Fibroblast of peridontal ligament (primary cell): ENCODE measurements around the gene SLC41A1.

ENCODE experiments used
- DNase-seq: peaks from one replicate; pipeline ENCODE4 v3.0.0-alpha.2; 2010; ENCODE audit errors: extremely low read depth

SLC41A1 gene

GRCh38 chr1:205787287-205787916, 25.6 kb downstream of the SLC41A1 start:
- no peak for DNase-seq

- no peak for DNase-seq
Measured at GRCh38 chr1:205786601-205787000, 26.4 kb downstream of the SLC41A1 start.

DNA sequence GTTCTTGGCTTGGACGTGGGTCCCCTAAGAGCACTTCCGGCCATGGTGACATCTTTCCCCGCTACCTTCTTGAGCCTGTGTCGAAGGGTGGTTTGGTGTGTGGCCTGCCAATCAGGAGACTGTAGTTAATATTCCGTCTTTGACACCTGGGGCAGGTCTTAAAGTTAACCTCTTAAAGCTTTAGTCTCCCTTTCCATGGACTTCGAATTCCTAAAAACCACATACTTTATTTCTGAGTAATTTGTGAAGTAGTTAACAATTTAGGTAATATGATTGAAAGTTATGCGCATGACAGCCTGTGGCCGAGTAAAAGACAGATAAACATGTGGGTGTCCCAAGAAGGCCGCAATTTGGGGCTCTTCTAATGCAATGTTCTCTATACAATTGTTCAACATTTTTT, 27.6 kb downstream of the SLC41A1 start:
- DNase-seq: no peak

- no peak for DNase-seq
Measured at GRCh38 chr1:205783904-205784303, 29.1 kb downstream of the SLC41A1 start.

GRCh38 chr1:205783433-205783795, 29.6 kb downstream of the SLC41A1 start:
- no peak for DNase-seq

- DNase-seq: no peak
Measured at GRCh38 chr1:205782627-205783432, 30.2 kb downstream of the SLC41A1 start.

- DNase-seq: no peak
Measured at GRCh38 chr1:205780335-205780734, 32.7 kb downstream of the SLC41A1 start.

- no peak for DNase-seq
Measured at GRCh38 chr1:205777994-205778393, 35.0 kb downstream of the SLC41A1 start.

DNA sequence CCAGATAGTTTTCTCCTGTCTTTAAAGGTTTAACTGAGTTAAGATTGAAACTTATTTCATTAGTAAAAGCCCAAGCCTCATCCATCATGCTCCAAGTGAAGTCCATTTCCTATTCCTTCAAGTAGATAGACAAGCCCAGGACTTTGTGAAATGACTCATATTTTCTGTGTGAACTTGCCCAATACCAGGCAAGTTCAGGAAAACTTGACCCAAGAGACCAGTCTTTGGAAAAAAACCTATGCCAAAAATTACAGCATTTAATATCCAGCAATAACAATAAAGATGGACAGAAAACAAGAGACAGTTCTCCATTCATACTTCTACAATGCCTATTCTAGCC, 37.3 kb downstream of the SLC41A1 start:
- peak; percentile 89 for DNase-seq

DNA sequence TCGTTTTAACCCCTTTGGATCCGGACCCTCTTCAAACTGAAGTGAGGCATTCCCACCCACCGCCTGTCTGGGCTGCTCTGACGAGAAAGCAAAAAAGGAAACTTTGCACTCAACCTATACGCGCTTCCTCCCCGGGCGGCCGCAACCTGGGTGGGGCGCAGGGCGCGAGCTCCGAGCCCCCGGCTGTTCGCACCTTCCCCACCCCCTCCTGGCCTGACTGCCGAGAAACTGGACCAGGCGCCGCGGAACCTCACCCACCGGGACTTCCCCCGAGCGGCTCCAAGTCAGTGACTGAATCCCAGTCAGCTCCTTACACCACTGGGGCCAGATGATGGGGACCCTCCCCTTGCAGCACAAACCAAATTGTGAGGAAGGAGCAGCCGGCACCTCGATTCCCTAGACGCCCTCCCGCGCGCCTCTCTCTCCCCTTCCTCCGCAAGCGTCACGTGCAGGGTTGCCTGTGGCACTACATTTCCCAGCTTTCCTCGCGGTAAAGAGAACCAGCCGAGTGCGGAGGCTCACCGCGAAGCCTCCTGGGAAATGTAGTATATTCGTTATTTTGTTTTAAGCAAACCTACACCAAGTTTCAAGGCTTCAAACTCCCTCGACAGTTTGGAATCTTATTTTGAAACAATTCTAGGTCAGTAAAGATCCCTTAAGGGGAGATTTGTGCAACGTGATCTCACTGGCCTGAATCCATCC, 37.8 kb downstream of the SLC41A1 start, which contains the start of gene RAB29:
RAB29 (minus strand) TSS at position 468 of the 702 bp plus-strand sequence. CDS start 526 bp downstream, outside the sequence.
- DNase-seq: peak; percentile 89

DNA sequence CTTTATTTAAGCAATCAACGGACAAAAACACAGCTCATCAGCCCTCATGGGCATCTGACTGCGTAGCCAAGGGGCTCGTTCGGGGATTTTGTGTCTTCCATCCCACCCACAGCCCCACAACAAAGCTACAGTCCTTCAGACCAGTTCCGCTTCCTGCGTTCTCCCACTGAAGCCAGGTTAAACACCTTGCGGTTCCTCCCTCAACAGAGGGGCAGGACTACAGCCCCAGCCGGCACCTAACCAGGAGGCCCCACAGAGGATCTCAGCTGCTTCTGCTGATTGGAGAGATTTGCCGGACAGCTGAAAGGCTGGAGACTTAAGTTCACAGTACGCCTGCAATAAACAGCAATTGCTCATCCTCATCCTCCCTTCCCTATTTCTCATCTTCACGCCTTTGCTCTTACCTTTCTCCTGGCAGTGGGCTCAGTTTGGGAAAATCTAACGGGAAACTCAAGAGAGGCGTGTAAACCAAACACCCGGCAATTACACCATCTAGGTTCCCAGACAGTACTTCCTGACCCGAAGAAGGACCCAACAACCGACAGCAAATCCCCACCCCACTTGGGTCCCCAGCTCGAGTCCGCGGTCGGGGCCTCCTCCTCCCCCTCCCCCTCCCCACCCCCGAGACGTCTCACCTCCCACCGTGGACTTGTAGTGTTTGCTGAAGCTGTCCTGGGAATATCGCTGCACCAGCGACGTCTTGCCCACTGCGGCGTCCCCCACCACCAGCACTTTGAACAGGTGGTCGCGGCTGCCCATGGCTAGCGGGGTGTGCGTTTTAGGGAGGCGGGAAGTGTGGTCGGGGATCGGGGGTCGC, 38.6 kb downstream of the SLC41A1 start:
- DNase-seq: no peak

GRCh38 chr1:205772607-205773032, 40.4 kb downstream of the SLC41A1 start:
- peak; percentile 25 for DNase-seq

DNA sequence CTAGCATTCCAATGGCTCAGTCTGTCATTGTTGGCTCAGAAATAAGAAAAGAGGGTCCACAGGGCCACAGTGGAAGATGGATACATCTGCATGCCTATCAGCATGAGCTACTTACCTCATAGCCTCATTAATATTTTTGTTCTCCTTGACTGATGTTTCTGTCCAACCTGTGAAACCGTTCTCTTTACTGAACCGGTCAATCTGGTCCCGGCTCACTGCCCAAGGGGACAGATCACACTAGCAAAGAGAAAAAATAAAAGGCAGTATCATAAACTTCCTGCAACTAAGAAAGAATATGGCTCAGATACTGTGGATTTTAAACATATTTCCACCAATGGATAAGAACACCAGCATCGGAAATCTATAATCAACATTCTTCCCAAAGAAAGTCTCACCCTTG, 42.4 kb downstream of the SLC41A1 start:
- DNase-seq: no peak

GRCh38 chr1:205769641-205770365, 43.2 kb downstream of the SLC41A1 start:
- DNase-seq: peak; percentile 80

GRCh38 chr1:205767248-205767647, 45.8 kb downstream of the SLC41A1 start:
- DNase-seq: no peak

GRCh38 chr1:205766570-205766969, 46.4 kb downstream of the SLC41A1 start:
- DNase-seq: no peak

DNA sequence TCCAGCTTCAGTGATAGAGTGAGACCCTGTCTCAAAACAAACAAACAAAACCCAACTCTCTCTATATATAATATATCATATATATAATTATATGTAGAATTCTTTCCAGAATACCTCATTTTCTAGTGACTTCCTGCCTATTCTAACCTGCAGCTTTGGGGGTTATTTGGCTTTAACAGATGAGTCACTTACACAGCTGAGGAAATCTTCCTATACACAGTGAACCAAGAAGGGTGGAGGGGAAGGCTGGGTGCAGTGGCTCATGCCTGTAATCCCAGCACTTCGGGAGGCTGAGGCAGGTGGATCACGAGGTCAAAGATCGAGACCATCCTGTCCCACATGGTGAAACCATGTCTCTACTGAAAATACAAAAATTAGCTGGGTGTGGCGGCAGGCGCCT, 47.0 kb downstream of the SLC41A1 start:
- no peak for DNase-seq

GRCh38 chr1:205764578-205764977, 48.4 kb downstream of the SLC41A1 start:
- no peak for DNase-seq

DNA sequence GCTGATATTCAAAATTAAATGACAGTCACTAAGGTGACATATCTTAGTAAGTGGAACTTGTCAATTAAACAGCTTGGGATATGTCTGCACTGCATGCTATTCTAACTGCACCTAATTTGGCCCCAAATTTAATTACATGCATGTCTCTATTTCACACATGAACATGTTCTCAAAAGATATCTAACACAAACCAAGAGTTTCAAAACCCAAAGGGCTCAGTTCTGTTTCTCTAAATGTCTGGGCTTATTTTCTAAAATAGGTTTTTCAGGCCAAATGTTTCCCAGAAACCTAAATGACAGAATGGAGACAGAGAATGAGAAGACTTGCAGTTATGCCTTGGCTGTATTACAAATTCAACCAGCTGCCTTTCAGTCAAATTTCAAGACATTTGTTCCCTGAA, 49.0 kb downstream of the SLC41A1 start:
- no peak for DNase-seq

DNA sequence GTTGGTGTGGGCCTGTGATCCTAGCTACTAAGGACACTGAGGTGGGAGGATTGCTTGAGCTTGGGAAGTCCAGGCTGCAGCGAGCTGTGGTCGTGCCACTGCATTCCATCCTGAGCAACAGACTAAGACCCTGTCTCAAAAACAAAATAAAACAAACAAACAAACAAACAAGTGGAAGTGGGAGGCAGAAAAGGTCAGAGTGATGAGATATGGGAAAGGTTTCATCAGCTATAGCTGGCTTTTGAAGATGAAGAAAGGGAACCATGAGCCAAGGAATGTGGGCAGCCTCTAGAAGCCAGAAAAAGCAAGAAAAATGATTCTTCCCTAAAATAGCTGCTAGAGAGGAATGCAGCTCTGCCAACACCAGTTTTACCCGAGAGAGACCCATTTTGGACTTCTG, 52.4 kb downstream of the SLC41A1 start:
- DNase-seq: no peak

DNA sequence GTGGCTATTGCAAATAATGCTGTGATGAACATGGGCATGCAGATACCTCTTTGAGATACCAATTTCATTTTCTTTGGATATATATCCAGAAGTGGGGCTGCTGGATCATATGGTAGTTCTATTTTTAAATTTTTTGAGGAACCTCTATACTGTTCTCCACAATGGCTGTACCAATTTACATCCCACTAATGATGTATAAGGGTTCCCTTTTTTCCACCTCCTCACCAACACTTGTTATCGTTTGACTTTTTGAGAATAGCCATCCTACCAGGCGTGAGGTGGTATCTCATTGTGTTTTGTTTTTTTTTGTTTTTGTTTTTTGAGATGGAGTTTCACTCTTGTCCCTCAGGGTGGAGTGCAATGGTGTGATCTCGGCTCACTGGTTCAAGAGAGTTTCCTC, 56.4 kb downstream of the SLC41A1 start:
- DNase-seq: no peak
